ENCODE results near the gene ZNF687. TPM values are rescaled to one million over a fixed set of nuclear protein-coding genes. Genes with fewer than 3 reads are reported as not detected.
A peak's percentile ranks its signal among the peaks of the same experiment; 100 is the strongest.

ZNF687 gene
- polyA plus RNA-seq, 2 of the 4 experiments (the other 2 are of a cell fraction) = 14.0 to 17.5 TPM

GRCh38 chr1:151238467-151238739 is 43.7 kb upstream of the ZNF687 start:
- CTCF ChIA-PET = interaction anchor here (0.7 to 2.6 kb wide), 6 partner anchors 11 to 53 kb away, joined by 3 to 12 read pairs (median 3); partner anchors contain the start of gene PSMD4
- WGBS (ENCODE audit: missing lambda C conversion rate) = 41% methylated on average over 1 of the region's 1 CpG
- Histone ChIP-seq H3K27ac (peak overlapping the region in 1 of 2 experiments; percentile 31; a peak in 1 of 6 replicates), H3K4me1 (0 out of 3 replicates have a peak, but pooled peaks cover 8% of the 10 kb centered on the region), H3K9me3 (no peaks in the 10 kb centered on the region), H3K4me3 (no peak overlapping the region), H3K4me2 (0 out of 3 replicates have a peak overlapping the region, but pooled peaks have one; percentile 3)
- ATAC-seq = peak in 1 of 2 experiments; percentile 67; a peak in 4 of 6 replicates
- FAIRE-seq = no peak
- peak in 1 of 2 experiments; percentile 16 for DNase-seq (ENCODE audit: low read depth in 1 of 2, low spot score in 1 of 2)
- POLR2A ChIA-PET = no interaction called here
- TF ChIP-seq KDM1A (IDR thresholded peaks at IDR 0.05; ENCODE audit: low read depth) (no peak), E2F6 (IDR thresholded peaks at IDR 0.05; ENCODE audit: borderline replicate concordance, low read depth) (no peak), EP300 (IDR thresholded peaks at IDR 0.05) (no peak), ESRRA (IDR thresholded peaks at IDR 0.05; ENCODE audit: borderline replicate concordance, low read length) (no peak), FOSL2 (IDR thresholded peaks at IDR 0.05) (no peak), FOSL2 (CRISPR knock-in tag; IDR thresholded peaks at IDR 0.05) (peak; percentile 49; the same call in 1 of the 2 replicates), HOXB13 (CRISPR knock-in tag; IDR thresholded peaks at IDR 0.05; ENCODE audit: low read depth) (no peak), PBX3 (IDR thresholded peaks at IDR 0.05) (no peak), RARB (CRISPR knock-in tag; IDR thresholded peaks at IDR 0.05) (no peak)

- H3K27ac ChIP-seq = no peak overlapping the region
- ChIA-PET POLR2A (no interaction called here), CTCF (interaction anchor here (0.6 to 3.4 kb wide), 4 partner anchors 10 to 48 kb away, joined by 3 to 19 read pairs (median 4); no protein-coding TSS in a partner anchor)
- FAIRE-seq (no peak), DNase-seq (ENCODE audit: low read depth in 1 of 2, low spot score in 1 of 2) (no peak), ATAC-seq (no peak)
- 90% methylated on average over 2 of the region's 2 CpGs for WGBS (ENCODE audit: missing lambda C conversion rate)
- no peaks in the 10 kb centered on the region for H3K9me3 ChIP-seq
- H3K4me3 ChIP-seq = no peak overlapping the region
- H3K4me2 ChIP-seq = no peak overlapping the region
- H3K4me1 ChIP-seq = 0 out of 3 replicates have a peak, but pooled peaks cover 8% of the 10 kb centered on the region
- no peak for TF ChIP-seq REST (IDR thresholded peaks at IDR 0.05)
Measured at GRCh38 chr1:151242442-151242841, 39.7 kb upstream of the ZNF687 start.

GRCh38 chr1:151243683-151244216 is 38.3 kb upstream of the ZNF687 start:
- no peak for DNase-seq (ENCODE audit: low read depth in 1 of 2, low spot score in 1 of 2)
- ATAC-seq = no peak
- Histone ChIP-seq H3K4me1 (no peaks in the 10 kb centered on the region), H3K4me3 (no peak overlapping the region), H3K9me3 (no peaks in the 10 kb centered on the region), H3K27ac (no peak overlapping the region), H3K4me2 (no peak overlapping the region)
- FAIRE-seq = no peak
- TF ChIP-seq RFX5 (IDR thresholded peaks at IDR 0.05) (no peak), KDM1A (IDR thresholded peaks at IDR 0.05; ENCODE audit: low read depth) (no peak), ZFP36 (IDR thresholded peaks at IDR 0.05; ENCODE audit: borderline replicate concordance, partially characterized antibody) (no peak), EHF (CRISPR knock-in tag; IDR thresholded peaks at IDR 0.05) (no peak), EP300 (IDR thresholded peaks at IDR 0.05) (no peak)
- ChIA-PET CTCF (interaction anchor here (1.0 to 3.4 kb wide), 3 partner anchors 9 to 97 kb away, joined by 3 to 19 read pairs (median 3); no protein-coding TSS in a partner anchor), POLR2A (no interaction called here)
- 64% methylated on average over 5 of the region's 5 CpGs for WGBS (ENCODE audit: missing lambda C conversion rate)

- 93% methylated on average over 2 of the region's 2 CpGs for WGBS (ENCODE audit: missing lambda C conversion rate)
- no peak for TF ChIP-seq RNF2 (IDR thresholded peaks at IDR 0.05; ENCODE audit: borderline replicate concordance, low read depth)
- no peak for TF ChIP-seq ESRRA (IDR thresholded peaks at IDR 0.05; ENCODE audit: borderline replicate concordance, low read length)
- no peak for TF ChIP-seq PBX3 (IDR thresholded peaks at IDR 0.05)
- TF ChIP-seq HDAC2 (IDR thresholded peaks at IDR 0.05) = no peak
- TF ChIP-seq KDM5A (IDR thresholded peaks at IDR 0.05) = no peak
- TF ChIP-seq CBX2 (IDR thresholded peaks at IDR 0.05; ENCODE audit: borderline replicate concordance, low read depth) = no peak
- no peak for TF ChIP-seq TFCP2L1 (CRISPR knock-in tag; IDR thresholded peaks at IDR 0.05)
- TF ChIP-seq JUNB (IDR thresholded peaks at IDR 0.05) = no peak
- TF ChIP-seq JUN (IDR thresholded peaks at IDR 0.05) = no peak
- TF ChIP-seq MYC (IDR thresholded peaks at IDR 0.05; ENCODE audit: borderline replicate concordance, low read length) = no peak
- no peak for TF ChIP-seq NFE2L2 (conservative IDR thresholded peaks at IDR 0.05; ENCODE audit: low read length)
- TF ChIP-seq CHD2 (IDR thresholded peaks at IDR 0.05; ENCODE audit: low read length, partially characterized antibody) = no peak
Measured at GRCh38 chr1:151246786-151247185, 35.3 kb upstream of the ZNF687 start.

More at GRCh38 chr1:151246786-151247185, 35.3 kb upstream of the ZNF687 start:
- DNase-seq (ENCODE audit: low read depth in 1 of 2, low spot score in 1 of 2) = no peak
- ChIA-PET POLR2A (no interaction called here), CTCF (interaction anchor here (0.6 to 1.3 kb wide), 6 partner anchors 19 to 94 kb away, joined by 3 to 4 read pairs (median 3); partner anchors contain the start of gene PI4KB)
- no peak for FAIRE-seq
- no peak overlapping the region for H3K27ac ChIP-seq
- H3K4me3 ChIP-seq = no peak overlapping the region
- no peaks in the 10 kb centered on the region for H3K4me1 ChIP-seq
- no peaks in the 10 kb centered on the region for H3K9me3 ChIP-seq
- ATAC-seq = no peak
- no peak overlapping the region for H3K4me2 ChIP-seq
